H1 (cell line): ENCODE results near the gene RAB22A. TPM values are rescaled to one million over a fixed set of nuclear protein-coding genes. Genes with fewer than 3 reads are reported as not detected.

Experiments
- CBX5 ChIP-seq: fragments of 300-800, 300-1000 bp; sonication (generic); IDR thresholded peaks from 2 replicates; pipeline ENCODE4 v1.7.1; 2016; ENCODE audit warnings: antibody characterized with exemption, low read length, low read depth
- CBX8 ChIP-seq: fragments of 300-800, 300-1000 bp; sonication (generic); IDR thresholded peaks from 2 replicates; pipeline ENCODE4 v1.7.1; 2016; ENCODE audit warnings: low read depth, low read length, borderline replicate concordance
- CHD7 ChIP-seq: fragments of 300-600 bp; sonication (generic); IDR thresholded peaks from 2 replicates; pipeline ENCODE4 v1.7.1; 2012; ENCODE audit warnings: low read length, moderate library complexity, mild to moderate bottlenecking, inconsistent platforms; ENCODE audit not compliant: insufficient replicate concordance
- RAD21 ChIP-seq, 2 experiments: IDR thresholded peaks in 1 of 2; conservative IDR thresholded peaks in 1 of 2; 2 replicates each; pipeline ENCODE4 v1.6.1; 2011; ENCODE audit warnings: low read depth in 2 of 2, low read length in 2 of 2, improper control_type of control experiment in 1 of 2, inconsistent platforms in 1 of 2, mild to moderate bottlenecking in 1 of 2, moderate library complexity in 1 of 2
- RBBP5 ChIP-seq: IDR thresholded peaks from 2 replicates; pipeline ENCODE4 v1.7.1; 2012; ENCODE audit warnings: low read depth, mild to moderate bottlenecking, inconsistent platforms, low read length, moderate library complexity, borderline replicate concordance
- TAF7 ChIP-seq: optimal IDR thresholded peaks from 2 replicates; pipeline ENCODE3; 2011; ENCODE audit warnings: low read depth, mild to moderate bottlenecking, inconsistent platforms, low read length, moderate library complexity, borderline replicate concordance
- polyA plus RNA-seq, 7 experiments: library from polyadenylated mRNA; depleted of rRNA in 3 of 7; stranded (reverse) in 5 of 7; unstranded in 2 of 7; fragments of >200 nt in 5 of 7; fragments of 200-250 nt in 2 of 7; gene quantifications; 1 replicate in 5 of 7; 2 replicates in 1 of 7; 4 replicates in 1 of 7; pipeline versions ENCODE4 v1.2.1 to v1.2.3, GENCODE V29; 2011 to 2013; ENCODE audit warnings: missing spikeins in 2 of 7, mixed read lengths in 2 of 7
- total RNA-seq: library from RNA; stranded (reverse); fragmentation: NEBNext Ultra II Directional; extraction: Animal tissue kit (Norgen Biotek cat#: 25700); gene quantifications from 2 replicates; pipeline ENCODE4 v1.2.1, GENCODE V29; 2021

The RAB22A gene
- total and polyA plus RNA-seq, 2 of the 8 experiments (the other 6 are each of a cell fraction or from before 2014, with no cell fraction given), result 3.1 to 6.6 TPM

GRCh38 chr20:58408603-58409246 lies 99.2 kb downstream of the RAB22A start (continued):
- no peak for TF ChIP-seq CHD7
- TF ChIP-seq RAD21 (IDR thresholded peaks at IDR 0.05 in 1 of 2, conservative IDR thresholded peaks at IDR 0.05 in 1 of 2; ENCODE audit: low read depth in 2 of 2, low read length in 2 of 2), result no peak
- TF ChIP-seq RBBP5, result no peak
- no peak for TF ChIP-seq TAF7
- no peak for TF ChIP-seq CBX5
- TF ChIP-seq CBX8, result no peak
- TF ChIP-seq, all 59 proteins: peak for 0
